Measurements from ENCODE around the gene RABAC1.

RABAC1 gene

GRCh38 chr19:41967054-41967783 lies 8.1 kb upstream of the RABAC1 start:
- no peak for TF ChIP-seq CTCF (IDR thresholded peaks at IDR 0.05)

- no peak for TF ChIP-seq CTCF (IDR thresholded peaks at IDR 0.05)
Observed at GRCh38 chr19:41965106-41965505, 6.0 kb upstream of the RABAC1 start.

- TF ChIP-seq CTCF (IDR thresholded peaks at IDR 0.05), result no peak
Observed at GRCh38 chr19:41960973-41961372, 1.9 kb upstream of the RABAC1 start.

GRCh38 chr19:41958367-41959055 lies 610 bp downstream of the RABAC1 start:
- TF ChIP-seq CTCF (IDR thresholded peaks at IDR 0.05), result no peak

GRCh38 chr19:41957838-41958366 lies 1.2 kb downstream of the RABAC1 start:
- TF ChIP-seq CTCF (IDR thresholded peaks at IDR 0.05), result peak; percentile 68

- no peak for TF ChIP-seq CTCF (IDR thresholded peaks at IDR 0.05)
Observed at GRCh38 chr19:41957161-41957837, 1.8 kb downstream of the RABAC1 start.

- TF ChIP-seq CTCF (IDR thresholded peaks at IDR 0.05), result no peak
Observed at GRCh38 chr19:41956621-41957020, 2.5 kb downstream of the RABAC1 start.
